Mucosa of rectum (tissue), 2 donors: ENCODE measurements around the gene ASB1.

Experiments used
- H3K27ac ChIP-seq, 2 donors: one replicate each; pipeline ENCODE4 v1.7.0; 2013; ENCODE audit warnings: inconsistent platforms in 2 of 2, low read depth in 2 of 2, low read length in 2 of 2
- H3K27me3 ChIP-seq, 2 donors: one replicate each; pipeline ENCODE4 v1.7.0; 2013; ENCODE audit warnings: low read length in 2 of 2; ENCODE audit not compliant: control insufficient read depth in 2 of 2, insufficient read depth in 2 of 2
- H3K36me3 ChIP-seq, 2 donors: one replicate each; pipeline ENCODE4 v1.7.0; 2013; ENCODE audit warnings: low read length in 2 of 2; ENCODE audit not compliant: control insufficient read depth in 2 of 2, insufficient read depth in 2 of 2
- H3K4me1 ChIP-seq, 2 donors: one replicate each; pipeline ENCODE4 v1.7.0; 2013; ENCODE audit warnings: low read length in 2 of 2, mild to moderate bottlenecking in 1 of 2; ENCODE audit not compliant: control insufficient read depth in 2 of 2, insufficient read depth in 2 of 2
- H3K4me3 ChIP-seq, 2 donors: one replicate each; pipeline ENCODE4 v1.7.0; 2013; ENCODE audit warnings: low read length in 2 of 2
- H3K9ac ChIP-seq, 2 donors: one replicate each; pipeline ENCODE4 v1.7.0; 2013; ENCODE audit warnings: low read length in 2 of 2, low read depth in 1 of 2, mild to moderate bottlenecking in 1 of 2
- H3K9me3 ChIP-seq, 2 donors: one replicate each; pipeline ENCODE4 v1.7.0; 2013; ENCODE audit warnings: low read length in 2 of 2; ENCODE audit not compliant: control insufficient read depth in 2 of 2
- donor health status: healthy.
- donor health status: Normal muscosa, but diverticular disease.

Gene ASB1

GRCh38 chr2:238465487-238466242 lies 38.9 kb downstream of the ASB1 start:
- Histone ChIP-seq H3K4me3 (no peak overlapping the region), H3K4me1 (no peaks in the 10 kb centered on the region), H3K27me3 (no peaks in the 10 kb centered on the region), H3K9me3 (no peaks in the 10 kb centered on the region), H3K9ac (no peak overlapping the region), H3K27ac (no peak overlapping the region), H3K36me3 (no peaks in the 10 kb centered on the region)

DNA sequence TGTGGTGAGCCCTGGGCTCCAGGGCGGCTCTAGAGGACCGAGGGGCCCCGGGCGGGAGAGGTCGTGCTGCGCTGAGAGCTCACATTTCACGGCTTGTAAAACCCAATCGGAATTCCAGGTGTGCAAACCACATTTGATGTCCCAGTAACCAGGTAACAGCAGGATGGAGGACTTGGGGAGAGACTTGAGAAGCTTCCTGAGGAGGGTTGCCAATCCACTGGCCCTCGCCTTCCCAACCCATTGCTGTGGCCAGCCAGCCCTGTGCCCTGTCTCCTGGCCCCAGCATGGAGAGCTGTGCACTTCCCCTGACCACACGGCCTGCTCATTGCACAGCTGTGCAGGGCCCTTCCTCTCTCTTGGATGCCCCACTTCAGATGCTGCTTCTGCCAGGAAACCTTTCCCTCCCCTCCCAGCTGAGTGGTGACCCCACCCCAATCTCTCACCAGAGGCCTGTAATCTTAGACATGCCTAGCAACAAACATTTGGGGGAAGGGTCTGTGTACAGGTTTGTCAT lies 39.6 kb downstream of the ASB1 start:
- H3K27me3 ChIP-seq, result no peaks in the 10 kb centered on the region
- H3K27ac ChIP-seq, result no peak overlapping the region
- H3K4me1 ChIP-seq, result no peaks in the 10 kb centered on the region
- H3K4me3 ChIP-seq, result no peak overlapping the region
- H3K9ac ChIP-seq, result no peak overlapping the region
- no peaks in the 10 kb centered on the region for H3K36me3 ChIP-seq
- no peaks in the 10 kb centered on the region for H3K9me3 ChIP-seq

DNA sequence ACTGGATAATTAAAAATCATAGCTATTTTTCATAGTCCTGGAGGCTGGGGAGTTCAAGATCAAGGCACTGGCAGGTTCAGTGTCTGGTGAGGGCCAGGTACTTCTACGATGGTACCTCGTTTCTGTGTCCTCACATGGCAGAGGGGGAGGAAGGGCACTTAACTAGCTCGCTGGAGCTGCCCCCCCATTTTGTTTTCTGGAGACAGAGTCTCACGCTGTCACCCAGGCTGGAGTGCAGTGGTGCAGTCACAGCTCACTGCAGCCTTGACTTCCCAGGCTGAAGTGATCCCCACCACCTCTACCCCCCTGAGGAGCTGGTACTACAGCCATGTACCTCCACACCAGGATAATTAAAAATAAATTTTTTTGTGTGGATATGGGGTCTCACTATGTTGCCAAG lies 40.3 kb downstream of the ASB1 start:
- no peaks in the 10 kb centered on the region for H3K4me1 ChIP-seq
- H3K9me3 ChIP-seq, result no peaks in the 10 kb centered on the region
- no peak overlapping the region for H3K4me3 ChIP-seq
- no peak overlapping the region for H3K27ac ChIP-seq
- no peaks in the 10 kb centered on the region for H3K27me3 ChIP-seq
- H3K9ac ChIP-seq, result no peak overlapping the region
- H3K36me3 ChIP-seq, result no peaks in the 10 kb centered on the region

DNA sequence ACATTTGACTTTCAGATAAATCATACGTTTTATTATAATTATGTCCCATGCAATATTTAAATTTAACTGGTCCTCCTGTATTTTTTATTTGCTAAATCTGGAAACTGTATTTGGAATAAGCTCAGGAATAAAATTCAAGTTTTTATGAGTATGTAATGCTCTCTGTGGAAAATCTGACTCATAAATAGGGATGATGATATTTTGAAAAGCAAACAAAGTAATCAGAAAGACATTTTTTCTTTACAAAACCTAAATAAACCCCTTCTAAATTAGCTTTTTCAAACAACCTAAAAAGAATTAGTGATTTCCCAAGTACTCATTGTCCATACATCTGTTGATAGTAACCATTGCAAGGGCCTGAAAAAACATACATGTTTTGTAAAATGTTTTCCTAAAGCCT lies 41.1 kb downstream of the ASB1 start:
- Histone ChIP-seq H3K4me3 (no peak overlapping the region), H3K27me3 (no peaks in the 10 kb centered on the region), H3K4me1 (no peaks in the 10 kb centered on the region), H3K36me3 (no peaks in the 10 kb centered on the region), H3K9me3 (no peaks in the 10 kb centered on the region), H3K9ac (no peak overlapping the region), H3K27ac (no peak overlapping the region)

GRCh38 chr2:238469155-238469554 lies 42.4 kb downstream of the ASB1 start:
- Histone ChIP-seq H3K4me1 (no peaks in the 10 kb centered on the region), H3K9me3 (peaks cover 2 to 7% of the 10 kb centered on the region in 2 donors), H3K4me3 (no peak overlapping the region), H3K9ac (no peak overlapping the region), H3K36me3 (no peaks in the 10 kb centered on the region), H3K27ac (no peak overlapping the region), H3K27me3 (no peaks in the 10 kb centered on the region)

- Histone ChIP-seq H3K4me3 (no peak overlapping the region), H3K9me3 (peaks cover 2 to 7% of the 10 kb centered on the region in 2 donors), H3K4me1 (no peaks in the 10 kb centered on the region), H3K27me3 (no peaks in the 10 kb centered on the region), H3K9ac (no peak overlapping the region), H3K36me3 (no peaks in the 10 kb centered on the region), H3K27ac (no peak overlapping the region)
Observed at GRCh38 chr2:238473014-238473413, 46.3 kb downstream of the ASB1 start.

- Histone ChIP-seq H3K4me3 (no peak overlapping the region), H3K36me3 (no peaks in the 10 kb centered on the region), H3K27me3 (no peaks in the 10 kb centered on the region), H3K27ac (no peak overlapping the region), H3K4me1 (no peaks in the 10 kb centered on the region), H3K9ac (no peak overlapping the region), H3K9me3 (peaks cover 2 to 7% of the 10 kb centered on the region in 2 donors)
Observed at GRCh38 chr2:238473523-238473922, 46.8 kb downstream of the ASB1 start.

DNA sequence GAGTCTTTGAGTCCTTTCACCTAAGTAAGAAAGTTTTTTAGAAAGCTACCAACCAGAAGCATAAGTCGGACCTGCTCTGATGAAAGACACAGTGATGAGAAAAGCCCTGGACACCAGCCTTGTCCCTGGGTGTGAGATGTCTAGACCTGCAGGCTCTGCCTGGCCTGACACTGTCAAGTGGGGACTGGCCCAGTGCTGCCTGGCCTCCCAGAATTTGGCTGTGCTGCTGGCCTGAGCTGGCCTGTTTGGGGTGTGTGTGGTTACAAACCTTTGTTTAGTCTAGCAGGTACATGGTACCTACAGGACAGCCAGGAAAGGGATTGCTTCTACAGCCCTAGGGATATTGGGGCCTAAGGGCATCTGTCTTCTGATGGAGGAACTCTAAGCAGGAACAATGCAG lies 48.3 kb downstream of the ASB1 start:
- no peak overlapping the region for H3K4me3 ChIP-seq
- H3K27me3 ChIP-seq, result no peaks in the 10 kb centered on the region
- H3K36me3 ChIP-seq, result no peaks in the 10 kb centered on the region
- H3K27ac ChIP-seq, result no peak overlapping the region
- H3K9me3 ChIP-seq, result peaks cover 2 to 7% of the 10 kb centered on the region in 2 donors
- H3K4me1 ChIP-seq, result no peaks in the 10 kb centered on the region
- H3K9ac ChIP-seq, result no peak overlapping the region

GRCh38 chr2:238475566-238475965 lies 48.8 kb downstream of the ASB1 start:
- Histone ChIP-seq H3K4me3 (no peak overlapping the region), H3K4me1 (no peaks in the 10 kb centered on the region), H3K27ac (no peak overlapping the region), H3K36me3 (no peaks in the 10 kb centered on the region), H3K27me3 (no peaks in the 10 kb centered on the region), H3K9ac (no peak overlapping the region), H3K9me3 (peaks cover 2 to 7% of the 10 kb centered on the region in 2 donors)

DNA sequence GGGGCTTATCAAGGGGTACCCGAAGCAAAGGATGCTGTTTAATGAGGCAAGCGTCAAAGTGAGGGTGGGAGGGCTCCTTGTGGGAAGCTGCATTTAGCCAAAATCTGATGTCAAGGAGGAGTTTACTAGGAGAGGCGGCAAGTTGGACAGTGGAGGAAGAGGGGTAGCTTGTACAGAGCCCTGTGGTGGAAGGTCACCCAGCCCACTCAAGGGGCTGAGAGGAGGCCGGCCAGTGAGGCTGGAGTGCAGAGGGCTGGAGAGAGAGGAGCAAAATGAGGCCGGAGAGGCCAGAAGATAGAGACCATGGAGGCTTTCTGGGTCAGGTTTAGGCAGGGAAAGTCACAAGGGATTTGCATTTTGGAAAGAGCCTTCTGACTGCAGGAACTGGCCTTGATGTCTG lies 49.5 kb downstream of the ASB1 start:
- Histone ChIP-seq H3K4me3 (no peak overlapping the region), H3K27ac (no peak overlapping the region), H3K9me3 (peaks cover 2 to 7% of the 10 kb centered on the region in 2 donors), H3K9ac (no peak overlapping the region), H3K36me3 (no peaks in the 10 kb centered on the region), H3K4me1 (no peaks in the 10 kb centered on the region), H3K27me3 (no peaks in the 10 kb centered on the region)
